HG02885 (cell line): Measurements from ENCODE around the gene USP12.
A peak's percentile ranks its signal among the peaks of the same experiment; 100 is the strongest.
"Not testable (repeated sequence)": the region's sequence is repeated elsewhere in the genome, so short reads cannot be mapped to it uniquely, and the experiment has no call there.

Experiments
- ATAC-seq: cut with Tn5 transposase; IDR thresholded peaks from one replicate; pipeline ENCODE4 v1.9.1; 2021; ENCODE audit warnings: mild to moderate bottlenecking; ENCODE audit not compliant: unreplicated experiment, poor library complexity

The USP12 gene

GRCh38 chr13:27171244-27171826, at the start of gene USP12:
Gene USP12, minus strand, starts transcription at chr13:27171811. Its CDS starts 172 bp downstream, at chr13:27171639.
- ATAC-seq, result peak; percentile 18

GRCh38 chr13:27219611-27220010, 48.0 kb upstream of the USP12 start:
- no peak for ATAC-seq

GRCh38 chr13:27218861-27219260, 47.2 kb upstream of the USP12 start:
- not testable (repeated sequence) for ATAC-seq

DNA sequence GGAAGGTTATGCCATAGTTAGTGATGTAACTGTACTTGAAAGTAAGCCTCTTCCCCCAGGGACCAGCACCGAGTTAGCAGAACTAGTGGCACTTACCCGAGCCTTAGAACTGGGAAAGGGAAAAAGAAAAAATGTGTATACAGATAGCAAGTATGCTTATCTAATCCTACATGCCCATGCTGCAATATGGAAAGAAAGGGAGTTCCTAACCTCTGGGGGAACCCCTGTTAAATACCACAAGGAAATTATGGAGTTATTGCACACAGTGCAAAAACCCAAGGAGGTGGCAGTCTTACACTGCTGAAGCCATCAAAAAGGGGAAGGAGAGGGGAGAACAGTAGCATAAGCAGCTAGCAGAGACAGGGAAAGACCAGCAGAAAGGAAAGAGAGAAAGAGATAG, 46.2 kb upstream of the USP12 start:
- not testable (repeated sequence) for ATAC-seq

DNA sequence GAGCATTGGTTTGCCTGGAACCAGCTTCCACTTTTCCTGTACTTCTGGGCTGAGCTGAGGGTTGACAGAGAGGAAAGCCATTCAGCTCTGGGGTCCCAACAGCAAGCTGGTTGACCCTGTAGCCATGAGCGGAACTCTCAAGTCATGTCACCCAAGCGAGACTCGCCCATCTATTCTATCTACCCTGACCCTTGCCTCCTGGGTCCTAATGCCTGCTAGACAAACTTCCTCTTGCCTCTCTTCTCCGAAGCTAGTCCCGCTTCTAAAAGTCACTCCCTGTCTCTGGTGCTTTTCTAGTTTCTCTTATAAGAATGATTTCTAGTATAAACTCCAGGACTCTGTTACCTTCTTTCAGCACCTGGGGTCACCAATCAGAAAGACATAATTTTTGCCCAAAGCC, 41.8 kb upstream of the USP12 start:
- ATAC-seq, result not testable (repeated sequence)

DNA sequence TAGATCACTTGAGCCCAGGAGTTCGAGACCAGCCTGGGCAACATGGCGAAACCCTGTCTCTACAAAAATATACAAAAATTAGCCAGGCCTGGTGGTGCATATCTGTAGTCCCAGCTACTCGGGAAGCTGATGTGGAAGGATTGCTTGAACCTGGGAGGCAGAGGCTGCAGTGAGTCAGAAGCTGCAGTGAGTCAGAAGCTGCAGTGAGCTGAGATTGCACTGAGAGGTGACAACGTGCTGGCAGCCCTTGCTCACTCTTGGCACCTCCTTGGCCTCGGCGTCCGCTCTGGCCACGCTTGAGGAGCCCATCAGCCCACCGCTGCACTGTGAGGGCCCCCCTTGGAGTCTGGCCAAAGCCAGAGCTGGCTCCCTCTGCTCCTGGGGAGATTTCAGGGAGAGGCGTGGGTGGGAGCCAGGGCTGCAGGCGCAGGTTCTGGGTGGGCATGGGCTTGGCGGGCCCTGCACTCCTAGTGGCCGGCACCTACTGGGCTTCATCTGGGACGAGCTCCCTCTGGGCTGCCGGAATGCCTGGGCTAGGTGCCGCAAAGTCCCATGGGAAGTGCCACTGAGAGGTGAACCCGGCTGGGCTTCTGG, 40.3 kb upstream of the USP12 start:
- ATAC-seq, result no peak

DNA sequence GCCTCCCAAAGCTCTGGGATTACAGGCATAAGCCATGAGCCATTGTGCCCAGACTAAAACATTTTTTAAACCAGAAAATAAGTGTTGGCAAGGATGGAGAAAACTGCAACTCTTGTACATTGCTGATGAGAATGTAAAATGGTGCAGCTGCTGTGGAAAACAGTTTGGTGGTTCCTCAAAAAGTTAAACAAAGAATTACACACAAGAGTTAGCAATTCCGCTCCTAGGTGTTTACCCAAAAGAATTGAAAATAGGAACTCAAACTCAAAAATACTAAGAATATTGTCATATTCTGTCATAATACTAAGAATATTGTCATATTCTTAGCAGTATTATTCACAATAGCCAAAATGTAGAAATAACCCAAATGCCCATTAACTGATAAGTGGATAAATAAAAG, 39.7 kb upstream of the USP12 start:
- no peak for ATAC-seq

- ATAC-seq, result no peak
These were observed 36.9 kb upstream of the USP12 start for GRCh38 chr13:27208514-27208913.

DNA sequence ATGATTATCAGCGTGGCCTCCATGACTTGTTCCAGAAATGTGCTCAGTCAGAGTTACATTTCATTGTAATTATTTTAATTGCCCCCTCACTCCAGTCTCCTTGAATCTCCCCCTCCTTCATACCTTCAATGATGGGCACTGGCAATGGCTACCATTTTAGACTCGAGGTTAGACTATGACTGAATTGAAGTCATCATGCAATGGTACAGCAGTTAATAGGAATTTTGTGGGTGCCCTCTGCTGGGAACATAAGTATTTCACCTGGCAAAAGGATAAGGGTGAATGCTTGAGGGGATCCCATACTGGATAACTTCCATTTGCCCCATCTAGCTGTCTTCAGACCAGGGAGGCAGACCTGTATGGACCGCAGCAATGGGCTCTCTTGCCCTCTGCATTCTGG, 32.2 kb upstream of the USP12 start:
- no peak for ATAC-seq

- no peak for ATAC-seq
These were observed 31.6 kb upstream of the USP12 start for GRCh38 chr13:27203186-27203585.

GRCh38 chr13:27201661-27202060, 30.1 kb upstream of the USP12 start:
- ATAC-seq, result no peak

- ATAC-seq, result no peak
These were observed 28.9 kb upstream of the USP12 start for GRCh38 chr13:27200413-27201070.

DNA sequence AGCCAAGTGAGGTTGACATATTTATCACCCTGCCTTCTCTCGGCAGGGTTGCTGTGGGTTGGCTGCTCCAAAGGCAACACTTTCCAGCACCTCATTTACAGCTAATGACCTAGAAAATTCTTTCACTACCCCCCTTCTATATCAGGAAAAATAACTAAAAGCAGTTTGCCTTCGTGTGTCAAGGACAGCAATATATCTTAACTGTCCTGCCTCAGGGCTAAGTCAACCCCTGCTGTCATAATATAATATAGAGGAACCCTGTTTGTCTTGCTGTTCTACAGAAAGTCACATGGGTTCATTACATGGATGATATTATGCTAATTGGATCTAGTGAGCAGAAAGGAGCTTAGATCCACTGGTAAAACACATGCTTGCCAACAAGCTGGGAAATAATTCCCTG, 28.1 kb upstream of the USP12 start:
- no peak for ATAC-seq

DNA sequence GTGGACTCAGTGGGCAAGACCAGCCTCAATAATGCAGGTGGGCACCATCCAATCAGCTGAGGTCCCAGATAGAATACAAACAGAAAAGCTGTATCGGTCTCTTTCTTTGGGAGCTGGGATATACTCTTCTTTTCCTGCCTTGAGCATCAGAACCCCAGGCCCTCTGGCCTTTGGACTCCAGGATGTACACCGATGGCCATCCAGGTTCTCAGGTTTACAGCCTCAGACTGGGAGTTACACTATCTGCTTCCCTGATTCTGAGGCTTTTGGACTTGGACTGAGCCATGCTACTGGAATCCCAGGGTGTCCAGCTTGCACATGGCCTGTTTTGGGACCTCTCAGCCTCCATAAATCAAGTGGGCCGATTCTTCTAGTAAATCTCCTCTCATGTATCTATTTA, 27.6 kb upstream of the USP12 start:
- no peak for ATAC-seq

- no peak for ATAC-seq
These were observed 23.5 kb upstream of the USP12 start for GRCh38 chr13:27194895-27195764.

DNA sequence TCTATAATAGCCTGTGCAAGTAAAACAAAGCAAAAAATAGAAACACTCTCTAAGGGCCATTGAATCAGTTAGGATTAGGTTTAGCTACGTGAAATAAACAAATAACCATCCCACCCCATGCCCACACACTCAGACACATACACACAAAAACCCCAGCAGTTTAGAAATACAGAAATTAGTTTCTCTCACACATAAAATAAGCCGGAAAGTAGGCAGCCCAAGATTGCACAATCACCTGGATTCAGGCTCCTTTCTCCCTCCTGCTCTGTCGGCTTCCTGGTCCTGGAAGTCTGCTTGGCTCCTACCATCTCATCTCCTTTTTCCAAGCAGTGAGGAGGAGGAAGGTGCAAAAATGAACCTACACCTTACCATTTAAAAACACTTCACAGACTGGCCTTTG, 22.6 kb upstream of the USP12 start:
- ATAC-seq, result no peak

- ATAC-seq, result no peak
These were observed 21.9 kb upstream of the USP12 start for GRCh38 chr13:27193496-27193895.

DNA sequence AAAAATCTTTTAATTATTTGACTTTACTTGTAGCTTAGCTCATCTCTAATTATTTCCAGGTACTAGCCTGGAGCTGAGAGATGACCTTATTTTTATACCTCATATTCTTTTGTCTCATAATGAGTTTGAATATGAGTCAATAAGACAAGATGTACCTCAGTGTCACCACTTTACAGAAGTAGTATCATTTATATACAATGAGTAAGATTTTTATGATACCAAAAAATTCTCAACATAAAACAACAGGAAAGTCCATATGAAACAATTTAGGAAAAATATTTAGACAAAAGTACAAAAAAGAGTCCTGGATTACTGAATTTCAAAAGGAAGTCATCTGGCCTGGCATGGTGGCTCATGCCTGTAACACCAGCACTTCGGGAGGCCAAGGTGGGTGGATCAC, 21.4 kb upstream of the USP12 start:
- no peak for ATAC-seq

GRCh38 chr13:27192367-27192766, 20.8 kb upstream of the USP12 start:
- not testable (repeated sequence) for ATAC-seq

GRCh38 chr13:27189192-27189591, 17.6 kb upstream of the USP12 start:
- ATAC-seq, result no peak

DNA sequence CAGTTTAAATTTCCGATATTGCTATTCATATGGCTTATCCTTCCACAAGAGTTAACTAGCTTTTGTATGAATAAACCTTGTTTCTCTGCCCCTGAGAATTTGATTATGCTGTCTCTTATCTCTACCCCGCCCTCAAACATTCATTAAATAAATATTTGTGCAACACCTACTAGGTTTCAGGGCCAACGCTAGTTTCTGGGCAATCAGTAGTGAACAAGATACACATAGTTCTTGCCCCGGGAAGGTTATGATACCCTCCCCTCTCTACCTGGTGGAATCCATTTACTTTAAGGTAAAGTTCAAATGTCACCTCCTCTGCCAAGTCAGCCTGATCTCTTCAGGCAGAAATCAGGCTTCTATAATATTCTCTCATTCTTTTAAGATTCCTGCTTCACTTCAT, 16.6 kb upstream of the USP12 start:
- ATAC-seq, result no peak
